Stimulated activated CD8-positive, alpha-beta memory T cell treated with anti-CD3 and anti-CD28 coated beads, Interleukin-15, amount 100 ng/mL, for 24 hours (primary cell): ENCODE results near the gene EEA1.
A peak's percentile ranks its signal among the peaks of the same experiment; 100 is the strongest.
"Not testable (repeated sequence)": the region's sequence is repeated elsewhere in the genome, so short reads cannot be mapped to it uniquely, and the experiment has no call there.

ENCODE experiments used
- DNase-seq: peaks from one replicate; pipeline ENCODE4 v3.0.0-alpha.2; 2020; ENCODE audit warnings: low read depth

The EEA1 gene

DNA sequence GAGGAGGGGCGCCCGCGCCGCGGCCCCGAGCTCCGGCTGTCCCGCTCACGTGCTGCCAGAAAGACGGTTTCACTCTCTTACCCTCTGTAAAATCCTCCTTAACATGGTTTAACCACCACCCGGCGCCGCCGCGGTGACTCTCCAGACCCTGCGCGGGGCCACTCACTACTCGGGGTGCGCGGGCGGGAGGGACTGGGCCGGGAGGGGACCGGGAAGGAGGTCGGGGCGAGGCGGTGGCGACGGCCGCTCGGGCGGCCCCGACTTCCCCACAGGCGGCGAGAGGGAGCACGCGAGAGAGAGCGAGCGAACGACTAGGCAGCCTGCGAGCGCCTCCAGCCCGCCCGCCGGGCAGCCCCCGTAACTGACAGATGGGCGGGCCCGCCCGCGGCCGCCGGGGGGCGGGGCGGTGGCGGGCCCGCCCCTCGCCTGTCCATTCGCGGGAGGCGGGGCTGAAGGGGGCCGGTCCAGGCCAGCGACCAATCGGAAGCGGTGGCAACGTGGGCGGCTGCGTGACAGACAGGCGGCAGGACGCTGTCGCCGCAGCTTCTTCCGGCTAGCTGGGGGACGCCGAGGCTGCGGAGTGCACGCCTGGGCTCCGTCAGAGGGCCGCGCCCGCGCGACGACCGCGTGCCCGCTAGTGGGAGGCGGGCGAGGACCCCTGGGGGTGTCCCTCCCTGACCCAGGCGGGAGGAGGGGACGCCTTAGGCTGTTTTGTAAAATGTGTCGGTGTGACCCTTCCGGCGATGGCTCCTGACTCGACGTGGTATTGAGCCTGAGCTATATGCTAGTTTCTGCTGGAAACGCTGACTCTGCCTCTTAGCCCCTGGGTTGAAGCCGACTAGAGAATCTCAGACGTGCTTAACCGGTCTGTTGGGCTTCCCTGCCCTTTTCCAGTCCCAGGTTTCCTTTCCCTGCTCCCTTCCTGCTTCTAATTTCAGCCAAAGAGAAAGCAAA, at the start of gene EEA1:
Gene EEA1, minus strand, starts transcription at position 334 of the 954 bp plus-strand sequence. Its CDS starts 229 bp downstream, at position 105.
- DNase-seq = peak; percentile 89

- no peak for DNase-seq
Measured at GRCh38 chr12:92978607-92979006, 49.5 kb upstream of the EEA1 start.

GRCh38 chr12:92977326-92977725, 48.2 kb upstream of the EEA1 start:
- DNase-seq = no peak

DNA sequence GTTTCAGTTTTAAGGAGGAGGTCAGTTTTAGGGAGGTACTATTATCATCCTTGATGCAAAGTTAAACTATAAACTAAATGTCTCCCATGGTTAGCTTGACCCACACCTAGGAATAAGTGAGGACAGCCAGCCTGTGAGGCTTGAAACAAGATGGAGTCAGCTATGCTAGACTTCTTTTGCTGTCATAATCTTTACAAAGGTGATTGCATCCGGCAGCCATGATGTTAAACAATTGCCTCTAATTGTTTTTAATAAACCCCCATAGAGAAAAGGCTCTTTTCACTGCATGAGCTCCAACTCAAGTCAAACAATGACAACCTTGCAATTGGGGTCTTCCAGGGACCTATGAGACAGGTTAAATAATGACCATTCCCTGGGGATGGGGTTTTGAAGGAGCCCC, 45.7 kb upstream of the EEA1 start:
- DNase-seq = no peak

DNA sequence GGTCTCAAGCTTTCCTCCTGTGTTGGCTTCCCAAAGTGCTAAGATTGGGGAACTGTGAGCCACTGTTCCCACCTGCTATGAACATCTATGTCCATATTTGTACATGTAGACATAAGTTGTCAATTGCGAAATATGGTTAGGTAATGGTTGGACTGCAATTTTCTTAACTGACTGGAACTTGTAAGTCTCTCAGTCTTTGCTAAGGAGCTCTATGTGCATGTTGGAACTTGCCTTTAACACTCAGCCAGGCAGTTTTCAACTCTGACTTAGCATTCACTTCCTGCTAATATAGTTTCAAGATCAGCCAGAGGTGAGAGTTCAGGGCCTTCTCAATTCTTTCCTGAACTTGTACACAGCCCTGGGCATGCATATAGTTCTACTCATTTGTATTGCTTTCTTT, 44.5 kb upstream of the EEA1 start:
- DNase-seq = no peak

- no peak for DNase-seq
Measured at GRCh38 chr12:92971859-92972524, 42.9 kb upstream of the EEA1 start.

GRCh38 chr12:92968176-92968813, 39.2 kb upstream of the EEA1 start:
- no peak for DNase-seq

DNA sequence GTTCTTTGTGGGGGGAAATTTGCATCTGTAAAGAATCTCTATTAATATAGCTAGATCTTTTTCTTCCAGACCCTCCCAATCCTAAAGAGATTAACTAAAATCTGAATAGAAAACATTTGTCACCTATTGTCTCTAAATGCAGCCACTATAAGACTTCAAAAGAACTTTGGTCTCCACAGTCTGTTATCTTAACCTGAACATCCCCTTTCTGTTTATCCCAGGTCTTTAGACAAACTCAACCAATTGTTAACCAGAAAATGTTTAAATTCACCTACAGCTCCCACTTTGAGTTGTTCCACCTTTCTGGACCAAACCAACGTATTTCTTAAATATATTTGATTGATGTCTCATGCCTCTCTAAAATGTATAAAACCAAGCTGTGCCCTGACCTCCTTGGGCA, 35.3 kb upstream of the EEA1 start:
- DNase-seq = not testable (repeated sequence)

DNA sequence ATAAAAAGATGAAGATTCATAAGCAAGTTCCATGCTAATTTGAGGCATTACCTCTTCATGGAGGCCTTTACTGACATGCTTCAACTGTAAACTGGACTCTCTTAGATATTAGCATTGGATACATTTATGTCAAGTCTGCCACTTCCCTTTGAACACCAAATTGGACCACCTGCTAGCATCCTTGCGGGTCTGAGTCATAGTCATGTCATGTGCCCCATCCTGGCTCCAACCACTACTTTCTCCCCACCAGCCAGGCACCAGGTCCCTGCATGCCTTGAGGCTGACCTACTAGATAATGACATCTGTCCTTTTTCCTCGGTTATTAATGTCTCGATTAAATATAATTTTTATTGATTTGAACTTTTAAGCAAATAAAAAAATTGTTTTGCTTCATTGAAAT, 32.9 kb upstream of the EEA1 start:
- DNase-seq = no peak

GRCh38 chr12:92955997-92956663, 27.0 kb upstream of the EEA1 start:
- no peak for DNase-seq

DNA sequence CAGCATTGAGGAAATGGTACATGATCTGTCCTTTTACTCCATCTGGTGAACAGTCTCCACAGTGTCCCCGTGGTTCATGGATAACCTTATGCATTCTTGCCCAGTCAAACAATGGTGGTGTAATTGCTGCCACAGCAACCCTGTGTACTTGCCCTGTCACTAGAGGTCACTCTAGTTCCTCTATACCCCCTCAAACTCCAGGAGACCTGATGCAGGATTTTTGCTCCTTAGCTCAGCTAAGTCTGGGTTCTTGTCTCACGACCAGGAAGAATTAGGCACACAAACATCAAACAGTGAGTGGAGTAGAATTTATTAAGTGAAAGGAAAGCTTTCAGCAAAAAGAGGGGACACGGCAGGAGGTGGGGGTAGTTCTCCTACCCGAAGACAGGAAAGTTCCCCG, 24.7 kb upstream of the EEA1 start:
- no peak for DNase-seq

- DNase-seq = no peak
Measured at GRCh38 chr12:92952394-92952793, 23.3 kb upstream of the EEA1 start.

DNA sequence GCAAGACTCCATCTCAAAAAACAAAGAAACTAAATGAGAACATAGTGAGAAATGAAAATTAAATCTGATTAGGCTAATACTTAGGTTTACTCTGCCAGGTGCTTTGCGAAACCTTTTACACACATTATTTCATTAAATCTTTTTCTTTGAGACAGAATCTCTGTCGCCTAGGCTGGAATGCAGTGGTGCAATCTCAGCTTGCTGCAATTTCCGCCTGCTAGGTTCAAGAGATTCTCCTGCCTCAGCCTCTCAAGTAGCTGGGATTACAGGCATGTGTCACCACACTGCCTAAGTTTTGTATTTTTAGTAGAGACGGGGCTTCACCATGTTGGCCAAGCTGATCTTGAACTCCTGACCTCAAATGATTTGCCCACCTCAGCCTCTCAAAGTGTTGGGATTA, 21.9 kb upstream of the EEA1 start:
- DNase-seq = no peak

- no peak for DNase-seq
Measured at GRCh38 chr12:92950011-92950410, 20.9 kb upstream of the EEA1 start.

- DNase-seq = no peak
Measured at GRCh38 chr12:92949466-92949865, 20.4 kb upstream of the EEA1 start.

DNA sequence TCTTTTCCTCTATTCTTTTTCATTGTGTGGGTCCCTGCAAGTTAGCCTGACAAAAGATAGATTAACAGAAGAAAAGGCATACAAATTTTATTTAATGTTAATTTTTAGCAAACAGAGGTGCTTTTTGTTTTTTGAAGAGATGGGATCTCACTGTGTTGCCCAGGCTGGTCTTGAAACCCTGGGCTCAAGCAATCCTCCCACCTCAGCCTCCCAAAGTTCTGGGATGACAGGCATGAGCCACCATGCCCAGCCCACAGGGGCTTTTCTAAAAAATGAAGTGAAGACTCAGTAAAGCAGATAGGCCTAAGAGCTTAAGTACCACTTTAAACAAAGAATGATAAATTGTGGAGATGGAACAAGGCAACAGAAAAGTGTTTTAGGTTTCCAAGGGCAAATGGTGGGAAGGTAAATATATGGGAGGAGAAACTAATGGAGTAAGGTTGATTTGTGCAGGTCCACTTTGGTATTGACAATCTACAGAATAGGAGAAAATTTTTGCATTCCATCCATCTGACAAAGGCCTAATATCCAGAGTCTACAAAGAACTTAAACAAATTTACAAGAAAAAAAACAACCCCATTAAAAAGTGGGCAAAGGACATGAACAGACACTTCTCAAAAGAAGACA, 18.6 kb upstream of the EEA1 start:
- DNase-seq = no peak

- no peak for DNase-seq
Measured at GRCh38 chr12:92945659-92946220, 16.6 kb upstream of the EEA1 start.

DNA sequence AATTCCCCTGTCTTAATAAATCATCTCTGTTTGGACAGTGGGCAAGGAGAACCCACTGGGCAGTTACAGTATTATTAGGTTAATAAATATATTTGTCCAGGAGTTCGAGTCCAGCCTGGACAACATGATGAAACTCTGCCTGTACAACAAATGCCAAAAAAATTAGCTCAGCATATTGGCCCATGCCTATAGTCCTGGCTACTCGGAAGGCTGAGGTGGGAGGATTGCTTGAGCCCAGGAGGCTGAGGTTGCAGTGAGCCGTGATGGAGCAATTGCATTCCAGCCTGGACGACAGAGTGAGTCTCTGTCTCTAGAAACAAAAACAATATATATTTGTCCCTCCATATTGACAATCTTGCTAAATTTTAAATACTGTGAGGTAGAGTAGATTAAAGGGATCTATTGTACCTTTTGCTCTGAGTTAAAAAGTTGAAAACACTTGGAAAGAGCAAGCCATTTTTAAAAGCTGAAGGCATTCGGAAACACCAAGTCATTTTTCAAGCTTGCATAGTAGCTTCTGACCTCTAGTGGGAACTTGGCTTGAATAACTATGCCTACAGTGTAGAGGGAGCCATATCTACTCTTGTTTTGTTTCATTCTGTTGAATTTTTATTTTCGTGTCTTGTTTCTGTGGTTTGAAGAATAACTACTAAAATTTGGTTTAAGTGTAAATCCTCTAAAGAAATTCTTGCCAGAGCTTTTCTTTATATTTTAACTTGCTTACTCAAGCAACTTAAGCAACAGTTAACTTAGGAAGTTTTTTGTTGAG, 14.6 kb upstream of the EEA1 start:
- no peak for DNase-seq

GRCh38 chr12:92942905-92943304, 13.8 kb upstream of the EEA1 start:
- DNase-seq = no peak

DNA sequence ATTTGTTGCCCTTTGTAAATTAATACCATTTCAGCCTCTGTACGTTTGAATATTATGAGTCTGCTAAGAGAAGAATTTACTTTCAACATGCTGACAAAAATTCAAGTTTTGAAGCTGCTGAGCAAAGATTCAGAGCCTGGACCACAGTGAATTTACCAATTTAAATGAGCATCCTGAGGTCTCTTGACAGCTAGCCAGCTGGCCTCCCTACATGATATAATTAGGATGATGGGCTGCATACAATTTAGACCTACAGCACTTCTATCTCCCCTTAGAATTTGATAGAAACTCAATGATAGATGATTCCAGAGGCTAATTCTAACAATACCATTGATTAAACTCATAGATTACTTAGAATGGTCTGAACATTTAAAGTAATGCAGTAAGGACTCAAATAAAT, 10.0 kb upstream of the EEA1 start:
- DNase-seq = no peak

DNA sequence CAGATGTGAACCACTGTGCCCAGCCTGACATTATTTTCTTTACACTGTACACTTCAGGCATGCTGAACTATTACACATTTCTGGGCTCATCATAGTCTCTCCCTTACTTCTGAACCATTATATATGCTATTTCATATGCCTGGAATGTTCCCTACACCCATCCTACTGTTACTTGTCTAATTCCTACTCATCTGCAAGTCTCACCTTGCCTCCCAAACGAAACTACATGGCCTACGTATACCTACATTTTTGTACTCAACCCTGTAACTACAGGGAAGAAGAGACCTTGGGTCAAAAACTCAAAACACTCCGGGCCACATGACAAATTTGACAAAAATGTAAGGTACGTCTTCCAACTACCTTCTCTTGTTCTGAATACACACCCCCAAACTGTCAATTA, 9.5 kb upstream of the EEA1 start:
- DNase-seq = no peak
